Measurements from ENCODE around the gene PHF14.

Gene PHF14

DNA sequence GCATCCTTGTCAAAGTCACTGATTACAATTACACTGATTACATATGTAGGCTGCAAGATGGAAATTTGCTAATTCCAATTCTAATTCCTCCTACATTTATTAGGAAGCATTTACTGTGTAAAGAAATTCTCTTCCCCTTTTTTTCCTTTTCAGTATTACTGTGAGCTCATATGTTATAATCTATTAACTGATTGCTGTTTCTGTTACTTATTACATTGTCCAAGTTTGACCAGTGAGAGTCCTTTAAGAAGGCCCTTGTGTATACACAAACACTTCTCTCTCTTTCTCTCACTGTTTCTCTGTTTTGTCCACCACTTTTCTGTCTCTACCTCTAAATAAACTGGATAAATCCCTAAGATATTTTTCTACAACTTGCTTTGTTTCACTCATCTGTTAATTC lies 31.5 kb downstream of the PHF14 start:
- H3K27me3 ChIP-seq (replicated peaks; ENCODE audit: insufficient read depth, low read length) = no peaks in the 10 kb centered on the region
- TF ChIP-seq EZH2phosphoT487 (IDR thresholded peaks at IDR 0.05; ENCODE audit: low read length) = no peak
- TF ChIP-seq EZH2 (optimal IDR thresholded peaks at IDR 0.05; ENCODE audit: low read depth, low read length) = no peak
- TF ChIP-seq CTCF (IDR thresholded peaks at IDR 0.05; ENCODE audit: low read length) = no peak
- H3K27ac ChIP-seq (ENCODE audit: low read length) = no peak overlapping the region
- no peak for DNase-seq
- no peak overlapping the region for H3K4me2 ChIP-seq (ENCODE audit: low read depth, low read length)
- H3K9ac ChIP-seq (ENCODE audit: low read length) = no peak overlapping the region
- H3K79me2 ChIP-seq (ENCODE audit: low read length) = peaks cover 32% of the 10 kb centered on the region
- H3K36me3 ChIP-seq (replicated peaks; ENCODE audit: insufficient read depth, low read length) = no peaks in the 10 kb centered on the region
- H3K4me3 ChIP-seq (ENCODE audit: low read length) = no peak overlapping the region
- no peak overlapping the region for H2AFZ ChIP-seq (ENCODE audit: low read length)
- H3K9me2 ChIP-seq (replicated peaks; ENCODE audit: insufficient read depth, low read length) = no peaks in the 10 kb centered on the region
- no peaks in the 10 kb centered on the region for H3K9me3 ChIP-seq (replicated peaks; ENCODE audit: insufficient read depth, low read length)
- no peaks in the 10 kb centered on the region for H3F3A ChIP-seq (ENCODE audit: insufficient read depth, low read length)
- no peaks in the 10 kb centered on the region for H3K4me1 ChIP-seq (ENCODE audit: low read length)
- no peaks in the 10 kb centered on the region for H4K20me1 ChIP-seq (ENCODE audit: insufficient read depth, low read length)

GRCh38 chr7:11006291-11006690 lies 32.6 kb downstream of the PHF14 start:
- Histone ChIP-seq H3K4me1 (ENCODE audit: low read length) (no peaks in the 10 kb centered on the region), H4K20me1 (ENCODE audit: insufficient read depth, low read length) (no peaks in the 10 kb centered on the region), H2AFZ (ENCODE audit: low read length) (no peak overlapping the region), H3K4me2 (ENCODE audit: low read depth, low read length) (no peak overlapping the region), H3K79me2 (ENCODE audit: low read length) (peaks cover 24% of the 10 kb centered on the region), H3K4me3 (ENCODE audit: low read length) (no peak overlapping the region), H3K27ac (ENCODE audit: low read length) (no peak overlapping the region), H3F3A (ENCODE audit: insufficient read depth, low read length) (no peaks in the 10 kb centered on the region), H3K9me2 (replicated peaks; ENCODE audit: insufficient read depth, low read length) (no peaks in the 10 kb centered on the region), H3K9ac (ENCODE audit: low read length) (no peak overlapping the region), H3K36me3 (replicated peaks; ENCODE audit: insufficient read depth, low read length) (no peaks in the 10 kb centered on the region), H3K27me3 (replicated peaks; ENCODE audit: insufficient read depth, low read length) (no peaks in the 10 kb centered on the region), H3K9me3 (replicated peaks; ENCODE audit: insufficient read depth, low read length) (no peaks in the 10 kb centered on the region)
- TF ChIP-seq EZH2 (optimal IDR thresholded peaks at IDR 0.05; ENCODE audit: low read depth, low read length) = no peak
- no peak for TF ChIP-seq CTCF (IDR thresholded peaks at IDR 0.05; ENCODE audit: low read length)
- TF ChIP-seq EZH2phosphoT487 (IDR thresholded peaks at IDR 0.05; ENCODE audit: low read length) = no peak
- no peak for DNase-seq

DNA sequence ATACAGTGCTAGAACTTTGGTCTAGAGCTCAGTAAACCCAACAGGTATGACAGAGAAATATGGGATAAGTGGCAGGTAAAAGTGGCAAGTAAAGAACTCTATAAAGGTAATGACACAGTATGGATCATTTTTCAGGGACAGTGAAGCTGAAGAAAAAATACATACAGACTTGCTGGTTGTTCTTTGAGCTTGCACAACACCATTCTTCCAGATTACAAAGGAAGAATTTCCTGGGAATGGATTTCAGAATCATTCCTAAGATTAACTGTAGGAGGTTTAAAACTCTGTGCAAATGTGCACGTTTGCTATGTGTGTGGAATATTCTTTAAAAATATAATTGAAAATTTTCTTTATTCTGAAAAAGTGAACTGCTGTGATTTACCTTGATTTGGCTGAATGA lies 36.0 kb downstream of the PHF14 start:
- H3K36me3 ChIP-seq (replicated peaks; ENCODE audit: insufficient read depth, low read length) = no peaks in the 10 kb centered on the region
- no peaks in the 10 kb centered on the region for H3K4me1 ChIP-seq (ENCODE audit: low read length)
- H3F3A ChIP-seq (ENCODE audit: insufficient read depth, low read length) = no peaks in the 10 kb centered on the region
- no peak overlapping the region for H3K27ac ChIP-seq (ENCODE audit: low read length)
- H3K4me2 ChIP-seq (ENCODE audit: low read depth, low read length) = no peak overlapping the region
- no peak overlapping the region for H3K4me3 ChIP-seq (ENCODE audit: low read length)
- H3K79me2 ChIP-seq (ENCODE audit: low read length) = peaks cover 14% of the 10 kb centered on the region; the same call in 1 of the 2 replicates
- no peaks in the 10 kb centered on the region for H3K9me3 ChIP-seq (replicated peaks; ENCODE audit: insufficient read depth, low read length)
- no peak overlapping the region for H3K9ac ChIP-seq (ENCODE audit: low read length)
- H4K20me1 ChIP-seq (ENCODE audit: insufficient read depth, low read length) = no peaks in the 10 kb centered on the region
- no peak for DNase-seq
- TF ChIP-seq CTCF (IDR thresholded peaks at IDR 0.05; ENCODE audit: low read length) = no peak
- TF ChIP-seq EZH2 (optimal IDR thresholded peaks at IDR 0.05; ENCODE audit: low read depth, low read length) = no peak
- TF ChIP-seq EZH2phosphoT487 (IDR thresholded peaks at IDR 0.05; ENCODE audit: low read length) = no peak
- H3K9me2 ChIP-seq (replicated peaks; ENCODE audit: insufficient read depth, low read length) = no peaks in the 10 kb centered on the region
- no peak overlapping the region for H2AFZ ChIP-seq (ENCODE audit: low read length)
- no peaks in the 10 kb centered on the region for H3K27me3 ChIP-seq (replicated peaks; ENCODE audit: insufficient read depth, low read length)

All from MM.1S (cell line).